Caco-2 (cell line): Measurements from ENCODE around the gene LRP5. TPM values are rescaled to one million over a fixed set of nuclear protein-coding genes. Genes with fewer than 3 reads are reported as not detected.
A peak's percentile ranks its signal among the peaks of the same experiment; 100 is the strongest.

Source experiments
- BruUV-seq: library from RNA; stranded (reverse); fragments of 400-500 nt; replicated peaks from 2 replicates; lab custom pipeline; 2021; lab: Mats Ljungman, UMichigan
- CTCF ChIA-PET: fragments of 300-600 bp; sonication (Branson Sonifier 250); formaldehyde crosslinking; loops from one replicate; lab custom pipeline; 2022; ENCODE audit warnings: antibody characterized with exemption; lab: Charles Lee
- POLR2A ChIA-PET: fragments of 300-600 bp; sonication (Branson Sonifier 250); formaldehyde crosslinking; loops from one replicate; lab custom pipeline; 2022; ENCODE audit warnings: antibody characterized with exemption; lab: Charles Lee
- DNase-seq, 2 experiments: peaks; one replicate each; pipeline versions ENCODE4 v3.0.0 to v3.0.0-alpha.2; 2020 to 2022
- H3K27me3 ChIP-seq: replicated peaks from 2 replicates; pipeline ENCODE4 v1.6.0; 2011; ENCODE audit warnings: low read length; ENCODE audit not compliant: control insufficient read depth, insufficient read depth
- H3K36me3 ChIP-seq: 2 replicates; pipeline ENCODE4 v1.5.1; 2011; ENCODE audit warnings: low read length; ENCODE audit not compliant: control insufficient read depth, insufficient read depth
- H3K4me1 ChIP-seq: fragments of 250-450 bp; sonication (Bioruptor Pico); 2 replicates; pipeline ENCODE4 v1.5.1; 2020; ENCODE audit warnings: mild to moderate bottlenecking
- H3K4me3 ChIP-seq: 2 replicates; pipeline ENCODE4 v1.5.1; 2011; ENCODE audit warnings: low read depth, mild to moderate bottlenecking, control low read depth, low read length
- H3K9me3 ChIP-seq: fragments of 250-450 bp; sonication (Bioruptor Pico); 2 replicates; pipeline ENCODE4 v1.5.1; 2020; ENCODE audit warnings: mild to moderate bottlenecking, moderate library complexity
- H3K27ac Mint-ChIP-seq: one replicate; pipeline ENCODE4 v1.8.0; 2022; ENCODE audit warnings: mixed read lengths; ENCODE audit not compliant: unreplicated experiment
- H3K27me3 Mint-ChIP-seq: one replicate; pipeline ENCODE4 v1.8.0; 2022; ENCODE audit warnings: mixed read lengths; ENCODE audit not compliant: insufficient read depth, unreplicated experiment
- H3K36me3 Mint-ChIP-seq: one replicate; pipeline ENCODE4 v1.8.0; 2022; ENCODE audit warnings: mild to moderate bottlenecking, mixed read lengths; ENCODE audit not compliant: insufficient read depth, unreplicated experiment
- H3K4me1 Mint-ChIP-seq: one replicate; pipeline ENCODE4 v1.8.0; 2022; ENCODE audit warnings: low read depth, mixed read lengths; ENCODE audit not compliant: unreplicated experiment
- H3K4me3 Mint-ChIP-seq: one replicate; pipeline ENCODE4 v1.8.0; 2022; ENCODE audit warnings: mild to moderate bottlenecking, moderate library complexity, mixed read lengths; ENCODE audit not compliant: unreplicated experiment
- H3K9me3 Mint-ChIP-seq: one replicate; pipeline ENCODE4 v1.8.0; 2022; ENCODE audit warnings: mixed read lengths; ENCODE audit not compliant: unreplicated experiment
- CTCF ChIP-seq, 2 experiments: fragments of 200-600 bp in 1 of 2; IDR thresholded peaks; 1 replicate in 1 of 2; 2 replicates in 1 of 2; pipeline versions ENCODE4 v1.5.1 to v1.8.0; 2011 to 2022; ENCODE audit warnings: antibody characterized with exemption in 1 of 2, control low read depth in 1 of 2, inconsistent platforms in 1 of 2, low read depth in 1 of 2, low read length in 1 of 2, mild to moderate bottlenecking in 1 of 2, moderate library complexity in 1 of 2; ENCODE audit not compliant: insufficient read depth in 1 of 2, severe bottlenecking in 1 of 2, unreplicated experiment in 1 of 2
- intact Hi-C: fragments of 100-400 bp; cut with micrococcal nuclease; formaldehyde crosslinking; loops from one replicate; pipeline ENCODE4 v1.10.0; 2022; ENCODE audit not compliant: unreplicated experiment
- total RNA-seq: library from RNA; stranded (reverse); gene quantifications from 2 replicates; pipeline ENCODE4 v1.2.3, GENCODE V29; 2022

LRP5 gene
- total RNA-seq, 1 experiment from 2014 or later: 94.3 TPM

GRCh38 chr11:68270196-68271022 lies 42.0 kb upstream of the LRP5 start:
- H3K27ac Mint-ChIP-seq: peak overlapping the region; percentile 98

DNA sequence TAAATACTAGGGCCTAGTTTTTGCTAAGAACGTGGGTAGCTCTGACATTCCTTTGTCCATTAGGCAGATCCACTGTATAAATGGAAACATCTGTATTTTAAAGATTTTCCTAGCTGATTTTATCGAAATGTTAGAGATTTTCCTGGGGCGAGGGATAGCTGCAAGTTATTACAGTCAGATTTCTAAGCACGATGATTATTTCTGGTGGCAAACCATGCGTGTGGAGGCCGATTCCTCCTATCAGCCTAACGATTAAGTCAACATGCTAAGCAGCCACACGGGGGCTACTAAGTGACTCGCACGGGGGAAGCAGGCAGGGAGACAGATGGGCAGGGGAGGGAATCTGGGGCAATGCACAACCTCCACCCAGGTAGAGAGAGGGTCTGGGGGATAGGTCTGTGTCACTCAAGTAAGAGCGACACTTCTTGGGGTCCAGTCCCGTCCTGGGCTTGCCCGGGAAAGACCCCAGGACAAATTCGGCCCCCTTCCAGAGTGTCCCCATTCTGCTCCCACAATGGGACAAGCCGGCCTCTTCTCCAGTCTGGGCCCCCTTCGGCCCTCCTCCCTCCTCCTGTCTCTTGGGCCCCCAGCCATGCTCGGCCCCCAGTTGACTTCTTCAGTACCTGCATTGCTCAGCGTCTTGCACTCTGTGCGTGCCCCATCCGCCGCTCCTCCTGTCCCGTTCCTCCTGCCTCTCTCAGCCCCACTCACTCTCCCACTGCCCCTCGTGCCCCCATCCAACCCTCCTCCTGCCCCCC lies 41.2 kb upstream of the LRP5 start:
- peaks cover 27% of the 10 kb centered on the region for H3K4me1 Mint-ChIP-seq
- H3K36me3 Mint-ChIP-seq: peaks cover 36% of the 10 kb centered on the region
- DNase-seq: peak; percentile 81 to 88
- H3K4me3 Mint-ChIP-seq: peak overlapping the region; percentile 100
- no TSS peak for BruUV-seq
- Histone ChIP-seq H3K36me3 (peaks cover 11% of the 10 kb centered on the region), H3K4me3 (peak overlapping the region; percentile 91), H3K27me3 (no peaks in the 10 kb centered on the region), H3K9me3 (no peaks in the 10 kb centered on the region), H3K4me1 (peaks cover 32% of the 10 kb centered on the region)
- H3K27me3 Mint-ChIP-seq: no peaks in the 10 kb centered on the region
- intact Hi-C loops: loop anchor here (1.0 to 10.0 kb wide), 5 partner anchors 14 to 156 kb away; no protein-coding TSS in a partner anchor
- peak; percentile 67 to 76 for TF ChIP-seq CTCF (IDR thresholded peaks at IDR 0.05; ENCODE audit: insufficient read depth in 1 of 2, low read depth in 1 of 2, low read length in 1 of 2, severe bottlenecking in 1 of 2, unreplicated experiment in 1 of 2)
- H3K27ac Mint-ChIP-seq: peak overlapping the region; percentile 98
- CTCF ChIA-PET: interaction anchor here (0.7 to 3.2 kb wide), 7 partner anchors 14 to 261 kb away, joined by 3 to 55 read pairs (median 8); partner anchors contain the start of gene ALDH3B1
- POLR2A ChIA-PET: interaction anchor here (0.5 to 2.4 kb wide), 12 partner anchors 14 to 1593 kb away, joined by 3 to 43 read pairs (median 4); partner anchors contain the start of genes LRP5 and PPP6R3
- no peaks in the 10 kb centered on the region for H3K9me3 Mint-ChIP-seq

More at GRCh38 chr11:68270196-68271022, 42.0 kb upstream of the LRP5 start:
- no peaks in the 10 kb centered on the region for H3K9me3 ChIP-seq
- no peak for TF ChIP-seq CTCF (IDR thresholded peaks at IDR 0.05; ENCODE audit: insufficient read depth in 1 of 2, low read depth in 1 of 2, low read length in 1 of 2, severe bottlenecking in 1 of 2, unreplicated experiment in 1 of 2)
- CTCF ChIA-PET: interaction anchor here (0.6 to 3.2 kb wide), 6 partner anchors 13 to 73 kb away, joined by 3 to 55 read pairs (median 12); no protein-coding TSS in a partner anchor
- H3K4me1 ChIP-seq: peaks cover 24% of the 10 kb centered on the region
- Mint-ChIP-seq H3K36me3 (peaks cover 42% of the 10 kb centered on the region), H3K9me3 (no peaks in the 10 kb centered on the region), H3K4me1 (peaks cover 19% of the 10 kb centered on the region), H3K27me3 (no peaks in the 10 kb centered on the region), H3K4me3 (peak overlapping the region; percentile 100)
- no peaks in the 10 kb centered on the region for H3K27me3 ChIP-seq
- TSS peak; percentile 32 for BruUV-seq
- peak; percentile 65 to 79 for DNase-seq
- peaks cover 11% of the 10 kb centered on the region for H3K36me3 ChIP-seq
- POLR2A ChIA-PET: interaction anchor here (0.8 to 2.4 kb wide), 5 partner anchors 13 to 56 kb away, joined by 3 to 14 read pairs (median 3); partner anchors contain the start of gene LRP5
- H3K4me3 ChIP-seq: peak overlapping the region; percentile 91
- intact Hi-C loops: loop anchor here (1.0 to 10.0 kb wide), 5 partner anchors 13 to 156 kb away; no protein-coding TSS in a partner anchor
